Raji (cell line): Measurements from ENCODE around the gene LSM10.

Experiments used
- POLR2A ChIP-seq: IDR thresholded peaks from 2 replicates; pipeline ENCODE4 v1.6.1; 2011; ENCODE audit warnings: low read depth, low read length, control low read depth; ENCODE audit not compliant: insufficient read depth

Gene LSM10

DNA sequence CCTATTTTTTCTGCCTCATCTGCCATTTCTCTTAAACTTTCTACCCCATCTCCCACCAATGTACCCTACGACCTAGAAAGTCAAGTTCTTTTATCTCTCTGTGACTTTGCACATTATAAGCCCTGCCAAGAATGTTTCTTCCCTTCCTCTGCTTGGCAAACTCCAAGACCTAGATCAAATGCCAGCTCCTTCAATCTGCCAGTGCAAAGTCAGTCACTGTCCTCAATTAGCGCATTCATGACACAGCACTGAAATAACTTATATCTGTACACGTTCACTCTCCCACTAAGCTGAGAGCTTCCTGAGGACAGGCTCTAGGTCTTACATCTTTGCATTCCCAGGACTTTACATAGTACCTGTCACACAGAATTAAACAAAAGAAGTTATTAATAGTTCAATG lies 21.4 kb upstream of the LSM10 start:
- no peak for TF ChIP-seq POLR2A

DNA sequence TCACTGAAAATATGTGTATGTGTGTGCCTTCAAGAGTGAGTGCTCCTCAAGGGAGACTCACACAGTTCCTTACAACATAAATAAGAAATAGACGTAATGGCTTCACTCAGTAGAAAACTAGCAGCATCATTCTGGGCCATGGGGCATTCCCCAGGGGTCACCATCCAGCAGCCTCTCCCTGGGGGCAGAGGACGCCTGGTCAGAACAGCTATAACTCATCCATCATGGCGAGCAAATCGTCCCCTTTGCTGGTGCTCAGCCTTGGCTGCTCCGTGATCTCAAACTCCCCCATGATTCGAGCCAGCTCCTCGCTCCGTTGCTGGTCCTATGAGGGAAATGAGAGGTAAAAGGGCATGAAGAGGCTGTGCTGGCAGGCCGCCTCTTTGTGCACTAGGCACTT lies 20.2 kb upstream of the LSM10 start:
- no peak for TF ChIP-seq POLR2A

DNA sequence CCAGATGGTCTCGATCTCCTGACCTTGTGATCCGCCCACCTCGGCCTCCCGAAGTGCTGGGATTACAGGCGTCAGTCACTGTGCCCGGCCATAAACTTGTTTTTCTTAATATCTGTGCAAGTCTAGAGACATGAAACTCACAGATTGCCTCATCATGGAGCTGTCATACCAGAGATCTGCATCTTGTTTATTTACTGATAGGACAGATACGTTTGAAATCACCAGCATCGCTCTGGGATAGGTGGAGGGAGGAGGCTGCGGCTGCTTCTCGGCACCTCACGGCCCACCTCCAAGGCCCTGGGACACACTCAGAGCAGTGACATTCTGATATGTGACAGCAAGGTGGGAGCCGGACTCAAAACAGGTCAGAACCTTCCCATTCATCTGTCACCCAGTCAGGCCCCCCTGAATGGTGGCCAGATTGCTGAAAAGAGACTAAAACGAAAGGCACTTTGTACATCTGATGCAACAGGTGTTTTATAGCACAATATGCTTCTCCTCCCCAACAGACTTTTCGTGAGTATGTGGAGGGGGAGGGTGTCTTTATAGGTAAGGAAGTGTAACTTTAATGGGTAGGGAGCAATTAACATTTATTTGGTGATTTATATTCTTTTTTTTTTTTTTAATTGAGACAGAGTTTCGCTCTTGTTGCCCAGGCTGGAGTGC lies 18.1 kb upstream of the LSM10 start:
- TF ChIP-seq POLR2A: no peak

DNA sequence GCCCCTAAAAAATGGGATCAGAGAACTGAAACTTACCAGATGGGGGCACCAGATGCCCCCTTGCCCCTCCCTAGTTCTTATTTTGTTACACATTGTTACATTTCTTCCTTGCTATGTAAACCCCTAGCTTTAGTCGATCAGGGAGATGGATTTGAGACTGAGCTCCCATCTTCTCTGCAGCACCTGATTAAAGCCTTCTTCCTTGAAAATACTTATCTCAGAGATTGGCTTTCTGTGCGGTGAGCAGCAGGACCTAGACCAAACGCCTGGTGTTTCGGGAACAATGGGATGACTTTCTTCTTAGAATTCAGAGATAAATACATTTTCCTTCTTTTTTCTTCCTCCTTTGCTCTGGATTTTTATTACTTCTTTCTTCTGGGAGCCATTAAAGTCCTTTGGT lies 16.7 kb upstream of the LSM10 start:
- no peak for TF ChIP-seq POLR2A

DNA sequence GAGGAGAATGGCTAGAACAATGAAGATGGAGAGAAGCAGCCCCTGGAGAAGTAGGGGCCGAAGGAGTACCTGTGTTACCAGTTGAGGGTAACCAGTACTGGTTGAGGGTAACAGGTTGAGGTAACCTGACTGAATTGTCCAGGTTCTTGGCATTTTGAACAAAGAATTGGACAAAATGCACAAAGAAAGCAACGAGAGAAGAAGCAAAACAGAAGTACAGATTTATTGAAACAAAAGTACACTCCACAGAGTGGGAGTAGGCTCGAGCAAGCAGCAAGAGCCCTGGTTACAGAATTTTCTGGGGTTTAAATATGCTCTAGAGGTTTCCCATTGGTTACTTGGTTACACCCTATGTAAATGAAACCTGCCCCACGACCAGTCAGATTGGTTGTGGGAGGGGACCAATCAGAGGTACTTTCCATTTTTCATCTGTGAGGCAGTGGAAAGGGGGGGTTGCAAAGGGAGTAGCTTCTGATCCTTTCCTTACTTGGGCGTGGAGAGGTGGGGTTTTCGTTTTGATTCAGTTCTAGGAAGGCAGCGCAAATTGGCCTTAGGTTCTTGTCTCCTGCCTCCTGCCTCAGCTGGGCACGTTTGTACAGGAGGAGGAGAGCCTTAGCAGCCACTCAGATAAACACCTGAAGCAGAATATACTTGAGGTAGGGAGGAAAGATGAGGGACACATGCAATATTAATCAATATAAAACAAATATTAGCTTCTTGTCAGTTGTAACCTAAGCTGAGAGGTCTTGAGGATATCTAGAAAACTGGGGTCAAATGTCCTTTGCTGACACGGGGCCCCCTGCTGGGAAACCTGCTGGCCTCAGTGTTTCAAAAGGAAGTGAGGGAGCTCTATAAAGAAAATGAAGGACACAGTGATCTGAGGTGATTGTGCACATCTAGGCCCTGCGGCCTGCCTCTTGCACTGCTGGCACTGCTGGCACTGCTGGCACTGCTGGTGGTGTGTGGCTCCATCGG lies 14.3 kb upstream of the LSM10 start:
- TF ChIP-seq POLR2A: no peak

DNA sequence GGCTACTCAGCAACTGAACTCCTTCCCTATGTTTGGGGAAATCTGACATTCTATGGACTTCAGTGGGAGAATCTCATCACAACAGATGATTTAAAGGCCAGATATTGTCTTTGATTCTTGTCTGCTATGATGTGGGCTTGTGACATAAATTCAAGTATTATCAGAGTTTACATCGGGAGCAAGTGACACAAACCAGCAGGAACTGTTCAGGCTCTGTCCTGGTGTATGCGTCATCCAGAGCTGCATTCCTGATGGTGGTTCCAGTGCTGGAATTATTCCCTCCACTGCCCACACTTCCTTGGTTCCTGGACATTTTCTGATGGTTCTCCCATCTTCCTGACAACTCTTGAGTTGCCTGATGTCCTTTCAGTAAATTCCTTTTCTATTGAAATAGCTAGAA lies 10.8 kb upstream of the LSM10 start:
- TF ChIP-seq POLR2A: no peak

DNA sequence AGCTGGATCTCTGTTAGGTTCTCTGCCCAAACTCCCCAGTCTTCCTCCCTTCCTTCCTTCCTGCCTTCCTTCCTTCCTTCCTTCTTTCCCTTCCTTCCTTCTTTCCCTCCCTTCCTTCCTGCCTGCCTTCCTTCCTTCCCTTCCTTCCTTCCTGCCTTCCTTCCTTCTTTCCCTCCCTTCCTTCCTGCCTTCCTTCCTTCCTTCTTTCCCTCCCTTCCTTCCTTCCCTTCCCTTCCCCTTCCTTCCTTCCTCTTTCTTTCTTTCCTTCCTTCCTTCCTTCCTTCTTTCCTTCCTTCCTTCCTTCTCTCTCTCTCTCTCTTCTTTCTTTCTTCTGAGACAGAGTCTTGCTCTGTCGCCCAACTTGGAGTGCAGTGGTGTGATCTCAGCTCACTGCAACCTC lies 8.7 kb upstream of the LSM10 start:
- TF ChIP-seq POLR2A: no peak

DNA sequence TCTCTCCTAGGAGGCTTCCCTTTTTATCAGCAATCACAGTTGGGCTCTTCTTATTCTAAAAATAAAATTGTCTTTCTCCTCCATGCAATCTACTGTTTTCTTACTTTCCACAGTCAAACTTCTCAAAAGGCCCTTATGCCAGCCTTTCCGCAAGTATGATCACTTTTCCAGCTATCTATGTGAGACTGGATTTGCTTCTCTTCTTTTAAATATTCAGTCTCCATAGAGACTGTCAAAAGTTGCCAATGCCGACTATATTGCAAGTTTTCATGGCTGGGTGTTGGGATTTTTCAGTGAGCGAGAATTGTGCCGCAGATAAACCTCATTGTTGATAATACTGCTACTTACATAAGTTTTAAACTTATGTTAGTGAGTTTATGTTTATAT lies 4.8 kb upstream of the LSM10 start:
- TF ChIP-seq POLR2A: no peak

DNA sequence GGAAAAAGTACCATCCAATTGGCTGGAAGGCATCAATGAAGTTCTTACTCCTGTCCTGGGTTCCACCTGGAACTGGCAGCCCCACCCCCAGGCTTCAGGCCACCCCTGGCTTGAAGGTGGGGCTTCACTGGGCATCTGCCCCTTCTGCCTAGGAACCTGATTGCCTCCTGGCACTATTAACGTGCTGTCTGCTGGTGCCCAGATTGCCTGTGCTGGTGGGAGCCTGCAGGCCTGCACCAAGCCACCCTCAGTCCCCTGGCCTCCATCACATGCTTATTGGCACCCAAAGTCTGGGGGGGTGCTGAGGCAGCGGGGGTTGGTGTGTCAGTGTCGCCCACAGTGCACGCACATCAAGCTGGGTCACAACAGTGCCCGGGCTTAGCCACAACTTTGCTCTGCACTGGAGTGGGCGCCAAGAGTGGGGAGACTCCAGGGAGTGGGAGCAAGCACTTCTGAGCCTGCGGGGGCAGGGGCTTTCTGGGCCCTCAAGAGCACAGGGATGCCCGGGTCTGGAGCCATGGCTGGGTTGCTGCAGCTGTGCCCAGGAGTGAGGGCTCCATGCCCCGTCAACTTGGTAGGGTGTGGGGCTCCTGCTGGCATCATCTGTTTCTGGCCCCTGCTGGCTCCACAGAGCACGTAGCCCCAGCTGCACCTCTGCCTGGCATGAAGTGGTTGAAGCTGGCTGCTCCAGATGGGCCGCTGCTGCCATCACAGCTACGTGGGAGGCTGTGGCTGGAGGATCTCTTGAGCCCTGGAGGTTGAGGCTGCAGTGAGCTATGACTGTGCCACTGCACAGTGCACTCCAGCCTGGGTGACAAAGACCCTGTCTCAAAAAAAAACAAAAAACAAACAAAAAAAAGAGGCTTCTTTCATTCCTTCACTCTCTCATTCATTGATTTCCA lies 4.1 kb upstream of the LSM10 start:
- TF ChIP-seq POLR2A: no peak

DNA sequence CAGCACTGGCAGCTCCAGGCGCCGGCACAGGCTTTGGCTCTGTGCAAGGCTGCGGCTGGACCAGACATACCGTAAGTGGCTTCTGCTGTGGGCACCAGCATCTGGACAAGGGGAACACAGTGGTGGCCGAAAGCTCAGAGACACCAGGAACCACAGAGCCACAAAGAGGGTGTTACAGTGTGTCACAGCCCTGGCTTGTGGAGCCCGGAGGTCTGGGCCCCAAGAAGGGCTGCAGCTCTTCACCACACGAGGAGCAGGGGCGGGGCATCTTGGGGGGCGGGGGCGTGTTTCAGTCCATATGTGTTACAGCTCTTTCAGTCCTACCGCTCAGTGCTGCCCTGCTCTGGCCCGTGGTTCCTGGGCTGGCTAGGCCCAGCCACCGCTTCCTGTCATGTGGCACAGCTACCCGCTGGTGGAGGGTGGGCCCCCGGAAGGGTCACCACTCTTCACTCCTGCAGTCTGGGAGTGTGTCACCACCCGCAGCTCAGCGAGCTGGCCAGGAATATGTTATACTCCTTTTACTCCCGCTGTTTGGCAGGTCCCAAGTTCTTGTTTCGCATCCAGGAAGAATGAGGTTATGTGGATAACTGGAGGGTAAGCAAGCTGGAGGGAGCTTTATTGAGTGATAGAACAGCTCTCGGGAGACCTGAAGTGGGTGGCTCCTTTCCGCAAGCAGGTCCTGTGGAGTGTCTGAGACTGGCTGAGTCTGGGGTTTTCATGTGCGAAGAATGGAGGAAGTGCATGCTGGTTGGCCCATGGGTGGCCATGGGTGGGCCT lies 3.3 kb upstream of the LSM10 start:
- TF ChIP-seq POLR2A: no peak

DNA sequence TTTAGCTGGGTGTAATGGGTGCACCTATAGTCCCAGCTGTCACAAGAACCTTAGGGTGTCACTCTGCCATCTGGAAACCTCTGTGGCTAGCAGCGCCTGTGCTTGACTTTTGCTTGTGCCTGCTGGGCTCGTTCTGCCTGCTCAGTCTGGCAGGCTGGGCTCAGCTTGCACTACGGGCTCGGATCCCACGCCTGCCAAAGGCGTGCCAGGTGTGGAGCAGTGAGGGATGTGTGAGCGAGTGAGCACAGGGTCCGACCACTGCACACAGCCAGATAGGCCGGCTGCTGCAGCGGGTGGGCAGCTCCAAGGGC lies 2.8 kb upstream of the LSM10 start:
- TF ChIP-seq POLR2A: no peak

DNA sequence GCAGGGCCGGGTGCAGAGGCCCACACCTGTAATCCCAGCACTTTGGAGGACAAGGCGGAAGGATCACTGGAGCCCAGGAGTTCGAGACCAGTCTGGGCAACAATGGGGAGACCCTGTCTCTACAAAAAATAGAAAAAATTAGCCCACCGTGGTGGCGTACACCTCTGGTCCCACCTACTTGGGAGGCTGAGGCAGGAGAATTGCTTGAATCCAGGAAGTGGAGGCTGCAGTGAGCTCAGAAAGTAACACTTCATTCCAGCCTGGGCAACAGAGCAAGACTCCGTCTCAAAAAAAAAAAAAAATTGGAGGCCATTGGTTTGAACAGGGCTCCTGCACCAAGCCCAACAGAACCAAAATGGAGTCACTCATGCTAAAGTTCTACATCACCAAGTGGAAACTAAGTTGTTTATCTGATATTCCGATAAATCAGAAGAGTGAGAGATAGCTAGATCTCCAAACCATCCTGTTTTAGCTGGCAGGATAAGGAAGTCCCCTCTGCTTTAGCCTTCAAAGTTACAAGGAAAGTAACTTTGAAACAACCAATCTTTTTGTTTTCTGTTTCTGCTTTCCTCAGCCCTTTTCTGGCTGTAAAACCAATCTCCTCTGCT lies 766 bp upstream of the LSM10 start:
- TF ChIP-seq POLR2A: no peak

DNA sequence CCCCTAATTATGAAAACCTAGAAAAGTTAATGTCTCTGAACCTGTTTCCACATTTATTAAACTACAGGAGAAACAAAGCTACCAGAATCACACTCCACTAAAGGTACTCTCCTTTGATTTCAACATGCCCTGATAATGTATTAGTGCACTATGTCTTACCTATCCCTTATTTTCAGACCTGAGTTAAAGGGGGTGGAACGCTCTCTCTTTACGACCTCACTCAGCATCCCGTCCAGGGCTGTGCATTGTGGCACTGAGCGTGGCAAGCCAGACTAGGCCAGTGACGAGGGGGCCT lies 678 bp downstream of the LSM10 start:
- no peak for TF ChIP-seq POLR2A

DNA sequence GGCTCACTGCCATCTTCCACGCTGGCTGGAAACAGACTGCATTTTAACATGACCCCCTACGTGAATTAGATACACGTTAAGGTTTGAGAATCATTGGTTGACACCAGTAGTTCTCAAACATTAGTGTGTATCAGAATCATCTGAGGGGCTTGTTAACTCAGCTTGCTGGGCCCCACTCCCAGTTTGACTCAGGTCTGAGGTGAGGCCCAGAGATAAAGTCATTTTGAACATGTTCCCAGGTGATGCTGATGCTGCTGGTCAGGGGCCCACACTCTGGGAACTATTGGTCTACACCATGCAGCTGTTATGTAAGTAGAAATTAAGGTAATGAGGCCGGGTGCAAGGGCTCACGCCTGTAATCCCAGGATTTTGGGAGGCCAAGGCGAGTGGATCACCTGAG lies 1.3 kb downstream of the LSM10 start:
- TF ChIP-seq POLR2A: no peak

DNA sequence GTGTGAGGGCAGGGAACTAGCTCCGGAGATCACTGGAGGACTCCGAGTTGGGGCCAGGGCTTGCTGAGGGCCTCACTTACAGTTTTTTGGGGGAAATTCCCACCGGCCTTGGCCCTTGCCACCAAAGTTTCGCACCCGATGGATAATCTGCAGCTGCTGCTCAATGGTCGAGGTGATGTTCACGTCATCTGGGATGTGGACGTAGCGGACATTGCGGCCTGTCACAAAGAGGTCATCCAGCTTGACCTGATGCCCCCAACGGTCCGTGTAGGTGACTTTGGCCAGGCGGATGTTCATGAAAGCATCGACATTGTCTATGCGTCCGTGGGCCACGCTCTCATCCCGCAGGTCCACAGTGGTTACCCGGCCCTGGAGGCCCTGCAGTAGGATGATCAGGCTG lies 4.0 kb downstream of the LSM10 start:
- TF ChIP-seq POLR2A: no peak
